HL-60 (cell line): ENCODE measurements around the gene ANKRD13D.

Source experiments
- POLR2AphosphoS5 ChIP-seq: IDR thresholded peaks from 2 replicates; pipeline ENCODE4 v1.6.1; 2012; ENCODE audit warnings: low read depth
- REST ChIP-seq: IDR thresholded peaks from 2 replicates; pipeline ENCODE4 v1.6.1; 2012; ENCODE audit warnings: low read depth; ENCODE audit not compliant: insufficient replicate concordance
- TF ChIP-seq, protein P1 (sequence below): IDR thresholded peaks from one replicate; pipeline ENCODE4 v1.5.1; 2011; ENCODE audit warnings: low read length, control low read depth, inconsistent platforms; ENCODE audit not compliant: insufficient read depth

GRCh38 chr11:67261946-67262681 lies 27.0 kb upstream of the ANKRD13D start:
- TF ChIP-seq, protein P1, sequence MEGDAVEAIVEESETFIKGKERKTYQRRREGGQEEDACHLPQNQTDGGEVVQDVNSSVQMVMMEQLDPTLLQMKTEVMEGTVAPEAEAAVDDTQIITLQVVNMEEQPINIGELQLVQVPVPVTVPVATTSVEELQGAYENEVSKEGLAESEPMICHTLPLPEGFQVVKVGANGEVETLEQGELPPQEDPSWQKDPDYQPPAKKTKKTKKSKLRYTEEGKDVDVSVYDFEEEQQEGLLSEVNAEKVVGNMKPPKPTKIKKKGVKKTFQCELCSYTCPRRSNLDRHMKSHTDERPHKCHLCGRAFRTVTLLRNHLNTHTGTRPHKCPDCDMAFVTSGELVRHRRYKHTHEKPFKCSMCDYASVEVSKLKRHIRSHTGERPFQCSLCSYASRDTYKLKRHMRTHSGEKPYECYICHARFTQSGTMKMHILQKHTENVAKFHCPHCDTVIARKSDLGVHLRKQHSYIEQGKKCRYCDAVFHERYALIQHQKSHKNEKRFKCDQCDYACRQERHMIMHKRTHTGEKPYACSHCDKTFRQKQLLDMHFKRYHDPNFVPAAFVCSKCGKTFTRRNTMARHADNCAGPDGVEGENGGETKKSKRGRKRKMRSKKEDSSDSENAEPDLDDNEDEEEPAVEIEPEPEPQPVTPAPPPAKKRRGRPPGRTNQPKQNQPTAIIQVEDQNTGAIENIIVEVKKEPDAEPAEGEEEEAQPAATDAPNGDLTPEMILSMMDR = no peak
- TF ChIP-seq POLR2AphosphoS5 = no peak
- TF ChIP-seq REST = no peak
